Right hindlimb (tissue), 1 donor: ENCODE measurements around the gene EPS8L1.
"Not testable (repeated sequence)": the region's sequence is repeated elsewhere in the genome, so short reads cannot be mapped to it uniquely, and the experiment has no call there.

Source experiments
- DNase-seq: peaks from one replicate; pipeline ENCODE4 v3.0.0-alpha.2; 2018

EPS8L1 gene

GRCh38 chr19:55075371-55075998 is at the start of gene EPS8L1:
Gene EPS8L1 (plus strand): TSS chr19:55075869. CDS start chr19:55076445, 576 bp downstream.
- no peak for DNase-seq

- DNase-seq: not testable (repeated sequence)
These were observed 48.6 kb upstream of the EPS8L1 start for GRCh38 chr19:55027140-55027471.

- no peak for DNase-seq
These were observed 48.0 kb upstream of the EPS8L1 start for GRCh38 chr19:55027472-55028337.

- DNase-seq: no peak
These were observed 46.9 kb upstream of the EPS8L1 start for GRCh38 chr19:55028757-55029156.

- no peak for DNase-seq
These were observed 44.5 kb upstream of the EPS8L1 start for GRCh38 chr19:55031178-55031577.

- DNase-seq: no peak
These were observed 43.4 kb upstream of the EPS8L1 start for GRCh38 chr19:55032170-55032800.

- DNase-seq: not testable (repeated sequence)
These were observed 42.6 kb upstream of the EPS8L1 start for GRCh38 chr19:55032976-55033643.

- no peak for DNase-seq
These were observed 40.9 kb upstream of the EPS8L1 start for GRCh38 chr19:55034751-55035150.

- no peak for DNase-seq
These were observed 39.6 kb upstream of the EPS8L1 start for GRCh38 chr19:55036058-55036457.

GRCh38 chr19:55037603-55038002 is 38.1 kb upstream of the EPS8L1 start:
- DNase-seq: not testable (repeated sequence)

- DNase-seq: not testable (repeated sequence)
These were observed 35.0 kb upstream of the EPS8L1 start for GRCh38 chr19:55040654-55041053.

GRCh38 chr19:55041244-55041626 is 34.4 kb upstream of the EPS8L1 start:
- no peak for DNase-seq

- DNase-seq: no peak
These were observed 33.9 kb upstream of the EPS8L1 start for GRCh38 chr19:55041627-55042343.

GRCh38 chr19:55042344-55042678 is 33.4 kb upstream of the EPS8L1 start:
- no peak for DNase-seq

- no peak for DNase-seq
These were observed 33.0 kb upstream of the EPS8L1 start for GRCh38 chr19:55042688-55043087.

- DNase-seq: no peak
These were observed 31.4 kb upstream of the EPS8L1 start for GRCh38 chr19:55044286-55044685.

GRCh38 chr19:55044771-55045716 is 30.6 kb upstream of the EPS8L1 start:
- no peak for DNase-seq

- no peak for DNase-seq
These were observed 28.6 kb upstream of the EPS8L1 start for GRCh38 chr19:55046975-55047622.

GRCh38 chr19:55047951-55048350 is 27.7 kb upstream of the EPS8L1 start:
- no peak for DNase-seq

- no peak for DNase-seq
These were observed 27.2 kb upstream of the EPS8L1 start for GRCh38 chr19:55048446-55048845.
